OCI-LY7 (cell line): ENCODE results near the gene DDAH2. TPM values are rescaled to one million over a fixed set of nuclear protein-coding genes. Genes with fewer than 3 reads are reported as not detected.
"Not testable (repeated sequence)": the region's sequence is repeated elsewhere in the genome, so short reads cannot be mapped to it uniquely, and the experiment has no call there.

Source experiments
- BruUV-seq: library from RNA; stranded (reverse); fragments of 400-500 nt; replicated peaks from 2 replicates; lab custom pipeline; 2021; lab: Mats Ljungman, UMichigan
- CTCF ChIA-PET: fragments of 300-600 bp; sonication (Branson Sonifier 250); formaldehyde crosslinking; loops from one replicate; lab custom pipeline; 2022; ENCODE audit warnings: antibody characterized with exemption; ENCODE audit not compliant: unreplicated experiment; lab: Charles Lee
- POLR2A ChIA-PET: fragments of 300-600 bp; sonication (Branson Sonifier 250); formaldehyde crosslinking; loops from one replicate; lab custom pipeline; 2022; ENCODE audit warnings: antibody characterized with exemption; lab: Charles Lee
- DNase-seq: peaks from one replicate; pipeline ENCODE4 v3.0.0-alpha.2; 2015; ENCODE audit warnings: low spot score
- H2AFZ ChIP-seq: fragments of 200-600 bp; sonication (generic), shearing (Covaris generic); 2 replicates; pipeline ENCODE4 v1.6.1; 2014; ENCODE audit warnings: mild to moderate bottlenecking, antibody characterized with exemption, low read length, moderate library complexity
- H3K27ac ChIP-seq: fragments of 200-600 bp; sonication (generic); 2 replicates; pipeline ENCODE4 v1.5.1; 2014; ENCODE audit warnings: mixed run types, low read depth, mild to moderate bottlenecking, moderate library complexity, low read length, inconsistent platforms; ENCODE audit not compliant: poor library complexity, severe bottlenecking
- H3K36me3 ChIP-seq: fragments of 200-600 bp; sonication (generic); 2 replicates; pipeline ENCODE4 v1.6.1; 2014; ENCODE audit warnings: mild to moderate bottlenecking, antibody characterized with exemption, low read length, moderate library complexity, mixed read lengths; ENCODE audit not compliant: insufficient read depth
- H3K4me1 ChIP-seq: fragments of 200-600 bp; sonication (generic); 2 replicates; pipeline ENCODE4 v1.5.1; 2014; ENCODE audit warnings: mild to moderate bottlenecking, low read length; ENCODE audit not compliant: insufficient read depth, poor library complexity, severe bottlenecking
- H3K4me2 ChIP-seq: fragments of 200-600 bp; sonication (generic); 2 replicates; pipeline ENCODE4 v1.6.1; 2014; ENCODE audit warnings: mild to moderate bottlenecking, low read length
- H3K4me3 ChIP-seq: fragments of 200-600 bp; sonication (generic); 2 replicates; pipeline ENCODE4 v1.5.1; 2014; ENCODE audit warnings: mild to moderate bottlenecking, low read depth, low read length; ENCODE audit not compliant: poor library complexity, severe bottlenecking
- H3K79me2 ChIP-seq: fragments of 200-600 bp; sonication (generic); 2 replicates; pipeline ENCODE4 v1.6.1; 2016; ENCODE audit warnings: low read depth, mild to moderate bottlenecking, low read length, moderate library complexity, mixed read lengths; ENCODE audit not compliant: insufficient read depth
- H3K9me2 ChIP-seq: fragments of 200-600 bp; sonication (generic); 2 replicates; pipeline ENCODE4 v1.6.1; 2016; ENCODE audit warnings: mild to moderate bottlenecking, low read length, mixed read lengths; ENCODE audit not compliant: insufficient read depth
- H3K9me3 ChIP-seq: fragments of 200-600 bp; sonication (generic); 2 replicates; pipeline ENCODE4 v1.6.1; 2014; ENCODE audit warnings: mild to moderate bottlenecking, mixed run types, low read length, mixed read lengths
- H4K20me1 ChIP-seq: fragments of 200-600 bp; sonication (generic); 2 replicates; pipeline ENCODE4 v1.6.1; 2014; ENCODE audit warnings: mild to moderate bottlenecking, antibody characterized with exemption, low read length, moderate library complexity, mixed read lengths; ENCODE audit not compliant: insufficient read depth
- EZH2phosphoT487 ChIP-seq: fragments of 200-600 bp; sonication (generic); IDR thresholded peaks from 2 replicates; pipeline ENCODE4 v1.6.1; 2018; ENCODE audit warnings: low read depth, borderline replicate concordance, mild to moderate bottlenecking, mixed run types, antibody characterized with exemption, low read length, moderate library complexity, mixed read lengths
- intact Hi-C: fragments of 100-400 bp; cut with micrococcal nuclease; formaldehyde crosslinking; loops from one replicate; pipeline ENCODE4 v1.10.0; 2022; ENCODE audit not compliant: unreplicated experiment
- total RNA-seq, 2 experiments: library from RNA; depleted of rRNA in 1 of 2; stranded (reverse); fragments of >200 nt in 1 of 2; shearing (Covaris generic) in 1 of 2; gene quantifications; 2 replicates each; pipeline ENCODE4 v1.2.3, GENCODE V29; 2014 to 2022
- TF ChIP-seq, protein P1 (sequence below): fragments of 200-600 bp; sonication (generic); conservative IDR thresholded peaks from 2 replicates; pipeline ENCODE4 v1.5.1; 2014; ENCODE audit warnings: mild to moderate bottlenecking, antibody characterized with exemption, low read length, moderate library complexity, mixed read lengths

Gene DDAH2
- total RNA-seq, 2 experiments from 2014 or later, result 14.0 to 20.4 TPM

- DNase-seq, result no peak
- POLR2A ChIA-PET, result interaction anchor here (0.6 to 1.0 kb wide), 2 partner anchors 116 to 152 kb away, joined by 3 read pairs; partner anchors contain the start of gene HSPA1B
- intact Hi-C loops, result no loop called here
- H2AFZ ChIP-seq, result no peak overlapping the region
- CTCF ChIA-PET, result interaction anchor here (0.6 to 1.0 kb wide), 3 partner anchors 47 to 355 kb away, joined by 3 to 5 read pairs (median 3); no protein-coding TSS in a partner anchor
- H3K4me3 ChIP-seq, result no peak overlapping the region
- H3K4me1 ChIP-seq, result peaks cover 10% of the 10 kb centered on the region
- H3K4me2 ChIP-seq, result no peak overlapping the region
- no TSS peak for BruUV-seq
- H3K36me3 ChIP-seq, result no peaks in the 10 kb centered on the region
- H3K9me3 ChIP-seq, result no peaks in the 10 kb centered on the region
- H4K20me1 ChIP-seq, result no peaks in the 10 kb centered on the region
- TF ChIP-seq, protein P1, sequence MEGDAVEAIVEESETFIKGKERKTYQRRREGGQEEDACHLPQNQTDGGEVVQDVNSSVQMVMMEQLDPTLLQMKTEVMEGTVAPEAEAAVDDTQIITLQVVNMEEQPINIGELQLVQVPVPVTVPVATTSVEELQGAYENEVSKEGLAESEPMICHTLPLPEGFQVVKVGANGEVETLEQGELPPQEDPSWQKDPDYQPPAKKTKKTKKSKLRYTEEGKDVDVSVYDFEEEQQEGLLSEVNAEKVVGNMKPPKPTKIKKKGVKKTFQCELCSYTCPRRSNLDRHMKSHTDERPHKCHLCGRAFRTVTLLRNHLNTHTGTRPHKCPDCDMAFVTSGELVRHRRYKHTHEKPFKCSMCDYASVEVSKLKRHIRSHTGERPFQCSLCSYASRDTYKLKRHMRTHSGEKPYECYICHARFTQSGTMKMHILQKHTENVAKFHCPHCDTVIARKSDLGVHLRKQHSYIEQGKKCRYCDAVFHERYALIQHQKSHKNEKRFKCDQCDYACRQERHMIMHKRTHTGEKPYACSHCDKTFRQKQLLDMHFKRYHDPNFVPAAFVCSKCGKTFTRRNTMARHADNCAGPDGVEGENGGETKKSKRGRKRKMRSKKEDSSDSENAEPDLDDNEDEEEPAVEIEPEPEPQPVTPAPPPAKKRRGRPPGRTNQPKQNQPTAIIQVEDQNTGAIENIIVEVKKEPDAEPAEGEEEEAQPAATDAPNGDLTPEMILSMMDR, result no peak
- TF ChIP-seq EZH2phosphoT487, result no peak
- no peaks in the 10 kb centered on the region for H3K9me2 ChIP-seq
- H3K27ac ChIP-seq, result no peak overlapping the region
- no peaks in the 10 kb centered on the region for H3K79me2 ChIP-seq
Observed at GRCh38 chr6:31711233-31711632, 17.9 kb downstream of the DDAH2 start.

DNA sequence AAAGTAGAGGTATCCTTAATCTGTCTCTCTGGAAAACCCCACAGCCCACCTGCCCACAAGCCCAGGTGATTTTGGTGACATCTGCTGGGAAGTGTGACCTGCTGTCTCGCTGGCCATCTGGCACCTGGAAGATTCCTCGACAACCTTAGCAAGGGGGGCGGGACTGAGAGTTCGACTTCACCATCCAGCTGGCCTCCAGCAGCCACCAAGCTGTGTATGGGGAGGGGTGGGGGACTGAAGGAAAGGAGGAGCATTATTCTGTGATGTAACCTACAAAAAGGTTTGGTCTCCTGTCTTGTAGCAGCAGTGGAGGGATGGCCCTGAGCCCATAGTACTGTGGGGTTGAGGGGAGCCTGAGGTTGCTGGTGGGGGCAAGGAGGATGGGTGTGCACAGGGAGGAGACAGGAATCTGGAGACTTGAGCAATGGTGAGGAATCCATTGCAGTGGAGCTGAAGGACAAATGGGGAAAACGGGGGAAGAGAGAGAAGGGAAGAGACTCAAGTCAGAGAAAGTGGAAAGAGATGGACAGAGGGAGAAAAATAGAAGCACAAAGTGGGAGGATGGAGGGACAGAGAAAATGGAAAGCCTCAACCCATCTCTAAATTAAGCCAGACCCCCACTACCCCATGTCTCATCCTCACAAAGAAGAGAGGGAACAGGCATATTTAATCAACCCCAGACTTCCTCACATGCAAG, 18.4 kb downstream of the DDAH2 start:
- Histone ChIP-seq H3K4me2 (no peak overlapping the region), H4K20me1 (no peaks in the 10 kb centered on the region), H2AFZ (no peak overlapping the region), H3K9me2 (no peaks in the 10 kb centered on the region), H3K79me2 (no peaks in the 10 kb centered on the region), H3K9me3 (no peaks in the 10 kb centered on the region), H3K27ac (no peak overlapping the region), H3K4me1 (peaks cover 10% of the 10 kb centered on the region), H3K36me3 (no peaks in the 10 kb centered on the region), H3K4me3 (no peak overlapping the region)
- no peak for TF ChIP-seq EZH2phosphoT487
- TF ChIP-seq, protein P1, result no peak
- no TSS peak for BruUV-seq
- intact Hi-C loops, result no loop called here
- no peak for DNase-seq
- ChIA-PET CTCF (interaction anchor here (0.6 kb wide), 1 partner anchor 112 kb away, joined by 3 read pairs; no protein-coding TSS in a partner anchor), POLR2A (interaction anchor here (1.0 kb wide), 1 partner anchor 116 kb away, joined by 3 read pairs; the partner anchor contains the start of gene HSPA1B)

DNA sequence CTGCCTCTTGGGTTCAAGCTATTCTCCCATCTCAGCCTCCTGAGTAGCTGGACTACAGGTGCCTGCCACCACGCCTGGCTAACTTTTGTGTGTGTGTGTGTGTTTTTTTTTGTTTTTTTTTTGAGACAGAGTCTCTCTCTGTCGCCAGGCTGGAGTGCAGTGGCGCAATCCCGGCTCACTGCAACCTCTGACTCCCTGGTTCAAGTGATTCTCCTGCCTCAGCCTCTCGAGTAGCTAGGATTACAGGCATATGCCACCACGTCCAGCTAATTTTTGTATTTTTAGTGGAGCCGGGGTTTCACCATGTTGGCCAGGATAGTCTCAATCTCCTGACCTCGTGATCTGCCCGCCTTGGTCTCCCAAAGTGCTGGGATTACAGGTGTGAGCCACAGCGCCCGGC, 19.9 kb downstream of the DDAH2 start:
- H3K4me3 ChIP-seq, H3K4me1 ChIP-seq, H3K9me2 ChIP-seq, H3K79me2 ChIP-seq, H4K20me1 ChIP-seq, BruUV-seq, CTCF ChIA-PET, H3K36me3 ChIP-seq, DNase-seq, H3K4me2 ChIP-seq, H2AFZ ChIP-seq, H3K27ac ChIP-seq, H3K9me3 ChIP-seq: not testable (repeated sequence)
- POLR2A ChIA-PET, result interaction anchor here (0.6 kb wide), 2 partner anchors 26 to 99 kb away, joined by 3 read pairs; no protein-coding TSS in a partner anchor
- intact Hi-C loops, result loop anchor here (10.0 kb wide), 1 partner anchor 246 kb away; the partner anchor contains the start of genes NELFE and SKIC2
